ENCODE data around the gene OR4K13. TPM values are rescaled to one million over a fixed set of nuclear protein-coding genes. Genes with fewer than 3 reads are reported as not detected.

OR4K13 gene
- total RNA-seq (2021; ENCODE audit: unreplicated experiment) (not detected), Bru-seq, nascent RNA (not detected), BruChase-seq, experiment 1, labeled RNA remaining after a 2-hour chase (not detected), BruChase-seq, experiment 2, labeled RNA remaining after a 6-hour chase (not detected)
- polyA plus RNA-seq (2012; ENCODE audit: insufficient read length): not detected
- long read RNA-seq: 0 reads

DNA sequence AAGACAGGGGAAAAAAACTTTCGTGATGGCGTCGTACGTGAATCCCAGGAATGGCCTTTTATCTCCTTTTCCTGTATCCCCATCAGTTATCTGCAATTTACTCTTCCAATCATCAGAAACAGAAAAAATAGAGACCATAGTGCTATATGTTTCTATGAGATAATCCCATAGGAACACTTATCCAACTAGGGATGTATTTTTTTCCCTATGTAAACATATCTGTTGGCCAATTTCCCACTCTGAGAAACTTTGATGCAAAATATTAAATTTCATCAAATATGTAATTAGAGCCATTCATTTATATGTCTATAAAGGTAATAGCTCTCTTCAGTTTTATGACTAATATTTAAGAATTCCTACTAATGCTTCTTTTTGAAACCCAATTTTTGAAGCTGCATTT is at the start of gene OR4K13:
TSS of gene OR4K13 (minus strand) at position 101 of the 400 bp plus-strand sequence. CDS start 1,280 bp downstream, outside the sequence.
- no peaks in the 10 kb centered on the region for H3K4me1 ChIP-seq (ENCODE audit: control insufficient read depth, insufficient read depth, low read length)
- no peak within 1 kb of the TSS for H3K27ac ChIP-seq (ENCODE audit: low read length)
- BruUV-seq (replicated peaks): no TSS peak
- no peak within 1 kb of the TSS for H3K4me3 ChIP-seq (ENCODE audit: low read depth in 2 of 2, low read length in 2 of 2)
- no peak for ATAC-seq
- POLR2A ChIA-PET: no interaction called here
- H3K9me3 ChIP-seq (ENCODE audit: control insufficient read depth, insufficient read depth, low read depth, low read length): no peaks in the 10 kb centered on the region
- no peak for DNase-seq (ENCODE audit: low read depth, low spot score)
- no peak for TF ChIP-seq TCF7L2 (IDR thresholded peaks at IDR 0.05; ENCODE audit: low read depth, low read length)
- CTCF ChIA-PET: no interaction called here
- H3K36me3 ChIP-seq (ENCODE audit: control insufficient read depth, insufficient read depth, low read length): no peaks in the 10 kb centered on the region
- no peaks in the 10 kb centered on the region for H3K27me3 ChIP-seq (ENCODE audit: control insufficient read depth, insufficient read depth, low read length)
- intact Hi-C loops (cut with micrococcal nuclease; ENCODE audit: unreplicated experiment) (no loop called here), in situ Hi-C loops (cut with HindIII; ENCODE audit: low pct_unique_long_range_greater_than_20kb, low sequenced_read_pairs) (no loop called here)

DNA sequence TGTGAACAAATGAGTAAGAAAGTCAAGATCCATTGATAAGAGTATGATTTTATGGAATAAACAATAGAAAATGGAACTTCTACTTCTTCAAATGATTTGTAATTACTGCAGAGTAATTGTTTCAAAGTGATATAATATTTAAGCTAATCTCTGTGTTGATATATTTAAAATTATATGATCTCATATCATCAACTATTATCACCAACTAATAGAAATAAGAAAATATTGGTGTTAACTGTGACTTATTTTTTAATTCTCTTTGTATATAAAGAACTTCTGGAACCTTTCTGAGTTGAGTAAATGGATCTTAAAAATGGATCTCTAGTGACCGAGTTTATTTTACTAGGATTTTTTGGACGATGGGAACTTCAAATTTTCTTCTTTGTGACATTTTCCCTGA is 23.9 kb upstream of the OR4K13 start, which contains the start of gene OR4L1:
TSS of gene OR4L1 (plus strand) at position 301 of the 400 bp plus-strand sequence. CDS start at position 301, 0 bp downstream.
- ATAC-seq (no peak), DNase-seq (ENCODE audit: low read depth, low spot score) (no peak)
- intact Hi-C loops (cut with micrococcal nuclease; ENCODE audit: unreplicated experiment): no loop called here
- Histone ChIP-seq H3K4me1 (ENCODE audit: control insufficient read depth, insufficient read depth, low read length) (no peaks in the 10 kb centered on the region), H3K27me3 (ENCODE audit: control insufficient read depth, insufficient read depth, low read length) (no peaks in the 10 kb centered on the region; the same call in 1 of the 2 replicates), H3K4me3 (ENCODE audit: low read depth in 2 of 2, low read length in 2 of 2) (no peak within 1 kb of the TSS), H3K36me3 (ENCODE audit: control insufficient read depth, insufficient read depth, low read length) (no peaks in the 10 kb centered on the region), H3K27ac (ENCODE audit: low read length) (no peak within 1 kb of the TSS), H3K9me3 (ENCODE audit: control insufficient read depth, insufficient read depth, low read depth, low read length) (no peaks in the 10 kb centered on the region)
- TF ChIP-seq CTCF (IDR thresholded peaks at IDR 0.05): no peak
- TF ChIP-seq, protein P1, sequence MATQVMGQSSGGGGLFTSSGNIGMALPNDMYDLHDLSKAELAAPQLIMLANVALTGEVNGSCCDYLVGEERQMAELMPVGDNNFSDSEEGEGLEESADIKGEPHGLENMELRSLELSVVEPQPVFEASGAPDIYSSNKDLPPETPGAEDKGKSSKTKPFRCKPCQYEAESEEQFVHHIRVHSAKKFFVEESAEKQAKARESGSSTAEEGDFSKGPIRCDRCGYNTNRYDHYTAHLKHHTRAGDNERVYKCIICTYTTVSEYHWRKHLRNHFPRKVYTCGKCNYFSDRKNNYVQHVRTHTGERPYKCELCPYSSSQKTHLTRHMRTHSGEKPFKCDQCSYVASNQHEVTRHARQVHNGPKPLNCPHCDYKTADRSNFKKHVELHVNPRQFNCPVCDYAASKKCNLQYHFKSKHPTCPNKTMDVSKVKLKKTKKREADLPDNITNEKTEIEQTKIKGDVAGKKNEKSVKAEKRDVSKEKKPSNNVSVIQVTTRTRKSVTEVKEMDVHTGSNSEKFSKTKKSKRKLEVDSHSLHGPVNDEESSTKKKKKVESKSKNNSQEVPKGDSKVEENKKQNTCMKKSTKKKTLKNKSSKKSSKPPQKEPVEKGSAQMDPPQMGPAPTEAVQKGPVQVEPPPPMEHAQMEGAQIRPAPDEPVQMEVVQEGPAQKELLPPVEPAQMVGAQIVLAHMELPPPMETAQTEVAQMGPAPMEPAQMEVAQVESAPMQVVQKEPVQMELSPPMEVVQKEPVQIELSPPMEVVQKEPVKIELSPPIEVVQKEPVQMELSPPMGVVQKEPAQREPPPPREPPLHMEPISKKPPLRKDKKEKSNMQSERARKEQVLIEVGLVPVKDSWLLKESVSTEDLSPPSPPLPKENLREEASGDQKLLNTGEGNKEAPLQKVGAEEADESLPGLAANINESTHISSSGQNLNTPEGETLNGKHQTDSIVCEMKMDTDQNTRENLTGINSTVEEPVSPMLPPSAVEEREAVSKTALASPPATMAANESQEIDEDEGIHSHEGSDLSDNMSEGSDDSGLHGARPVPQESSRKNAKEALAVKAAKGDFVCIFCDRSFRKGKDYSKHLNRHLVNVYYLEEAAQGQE (IDR thresholded peaks at IDR 0.05; ENCODE audit: insufficient read depth in 1 of 2, low read depth in 2 of 2, low read length in 1 of 2): no peak
- TF ChIP-seq POLR2AphosphoS5 (IDR thresholded peaks at IDR 0.05; ENCODE audit: low read depth, low read length): no peak
- TF ChIP-seq SIN3A (IDR thresholded peaks at IDR 0.05; ENCODE audit: borderline replicate concordance, insufficient read depth, low read depth, low read length): no peak
- no peak for TF ChIP-seq TCF7L2 (IDR thresholded peaks at IDR 0.05; ENCODE audit: low read depth, low read length)
- no TSS peak for BruUV-seq (replicated peaks)
- CTCF ChIA-PET: no interaction called here
- POLR2A ChIA-PET: no interaction called here
- in situ Hi-C loops (cut with HindIII; ENCODE audit: low pct_unique_long_range_greater_than_20kb, low sequenced_read_pairs): no loop called here

GRCh38 chr14:20048202-20048601 is 12.4 kb upstream of the OR4K13 start:
- intact Hi-C loops (cut with micrococcal nuclease; ENCODE audit: unreplicated experiment): no loop called here
- CTCF ChIA-PET: no interaction called here
- H3K27me3 ChIP-seq (ENCODE audit: control insufficient read depth, insufficient read depth, low read length): no peaks in the 10 kb centered on the region
- H3K36me3 ChIP-seq (ENCODE audit: control insufficient read depth, insufficient read depth, low read length): no peaks in the 10 kb centered on the region
- DNase-seq (ENCODE audit: low read depth, low spot score): no peak
- in situ Hi-C loops (cut with HindIII; ENCODE audit: low pct_unique_long_range_greater_than_20kb, low sequenced_read_pairs): no loop called here
- ATAC-seq: no peak
- no peaks in the 10 kb centered on the region for H3K9me3 ChIP-seq (ENCODE audit: control insufficient read depth, insufficient read depth, low read depth, low read length)
- no peak overlapping the region for H3K27ac ChIP-seq (ENCODE audit: low read length)
- no peak overlapping the region for H3K4me3 ChIP-seq (ENCODE audit: low read depth in 2 of 2, low read length in 2 of 2)
- no peak for TF ChIP-seq CTCF (IDR thresholded peaks at IDR 0.05)
- TF ChIP-seq, protein P1 (IDR thresholded peaks at IDR 0.05; ENCODE audit: insufficient read depth in 1 of 2, low read depth in 2 of 2, low read length in 1 of 2): no peak
- TF ChIP-seq TCF7L2 (IDR thresholded peaks at IDR 0.05; ENCODE audit: low read depth, low read length): no peak
- no peak for TF ChIP-seq POLR2AphosphoS5 (IDR thresholded peaks at IDR 0.05; ENCODE audit: low read depth, low read length)
- TF ChIP-seq SIN3A (IDR thresholded peaks at IDR 0.05; ENCODE audit: borderline replicate concordance, insufficient read depth, low read depth, low read length): no peak
- no TSS peak for BruUV-seq (replicated peaks)
- no peaks in the 10 kb centered on the region for H3K4me1 ChIP-seq (ENCODE audit: control insufficient read depth, insufficient read depth, low read length)
- POLR2A ChIA-PET: no interaction called here

All from Panc1 (cell line).